ENCODE data around the gene BRI3BP.
"Not testable (repeated sequence)": the region's sequence is repeated elsewhere in the genome, so short reads cannot be mapped to it uniquely, and the experiment has no call there.

BRI3BP gene

GRCh38 chr12:125024949-125025563, 31.6 kb downstream of the BRI3BP start:
- DNase-seq: no peak

- DNase-seq: no peak
Measured at GRCh38 chr12:125025606-125026235, 32.3 kb downstream of the BRI3BP start.

- DNase-seq: no peak
Measured at GRCh38 chr12:125028106-125028505, 34.7 kb downstream of the BRI3BP start.

GRCh38 chr12:125029761-125030358, 36.4 kb downstream of the BRI3BP start:
- DNase-seq: no peak

GRCh38 chr12:125031471-125031870, 38.0 kb downstream of the BRI3BP start:
- not testable (repeated sequence) for DNase-seq

- no peak for DNase-seq
Measured at GRCh38 chr12:125032466-125033152, 39.2 kb downstream of the BRI3BP start.

- DNase-seq: no peak
Measured at GRCh38 chr12:125033288-125033687, 39.8 kb downstream of the BRI3BP start.

- DNase-seq: no peak
Measured at GRCh38 chr12:125038976-125039625, 45.7 kb downstream of the BRI3BP start.

- no peak for DNase-seq
Measured at GRCh38 chr12:125049093-125049458, 55.6 kb downstream of the BRI3BP start.

GRCh38 chr12:125050446-125050845, 57.0 kb downstream of the BRI3BP start:
- no peak for DNase-seq

GRCh38 chr12:125050868-125051267, 57.4 kb downstream of the BRI3BP start:
- DNase-seq: no peak

- DNase-seq: no peak
Measured at GRCh38 chr12:125053821-125054220, 60.4 kb downstream of the BRI3BP start.

GRCh38 chr12:125055591-125055990, 62.1 kb downstream of the BRI3BP start:
- no peak for DNase-seq

GRCh38 chr12:125056306-125056705, 62.9 kb downstream of the BRI3BP start:
- no peak for DNase-seq

GRCh38 chr12:125057708-125058107, 64.3 kb downstream of the BRI3BP start:
- no peak for DNase-seq

- DNase-seq: no peak
Measured at GRCh38 chr12:125061229-125061628, 67.8 kb downstream of the BRI3BP start.

- not testable (repeated sequence) for DNase-seq
Measured at GRCh38 chr12:125063522-125063921, 70.1 kb downstream of the BRI3BP start.

- DNase-seq: no peak
Measured at GRCh38 chr12:125064492-125064891, 71.0 kb downstream of the BRI3BP start.

- DNase-seq: peak; percentile 12 to 75
Measured at GRCh38 chr12:125065021-125065918, 71.8 kb downstream of the BRI3BP start, which contains the start of gene AACS. Gene AACS, plus strand, starts transcription at chr12:125065435. Its CDS starts 150 bp downstream, at chr12:125065585.

- no peak for DNase-seq
Measured at GRCh38 chr12:125065919-125066570, 72.6 kb downstream of the BRI3BP start.

- DNase-seq: no peak
Measured at GRCh38 chr12:125068391-125068790, 74.9 kb downstream of the BRI3BP start.

GRCh38 chr12:125069616-125070015, 76.2 kb downstream of the BRI3BP start:
- no peak for DNase-seq

All from bone marrow (tissue), 2 donors.